ENCODE data around the gene RPL10. TPM values are rescaled to one million over a fixed set of nuclear protein-coding genes. Genes with fewer than 3 reads are reported as not detected.

Gene RPL10
- total and polyA plus RNA-seq, 9 of the 15 experiments (the other 6 are each of a cell fraction or from before 2014, with no cell fraction given), result 3,774 to 7,600 (median 5,014) TPM

DNA sequence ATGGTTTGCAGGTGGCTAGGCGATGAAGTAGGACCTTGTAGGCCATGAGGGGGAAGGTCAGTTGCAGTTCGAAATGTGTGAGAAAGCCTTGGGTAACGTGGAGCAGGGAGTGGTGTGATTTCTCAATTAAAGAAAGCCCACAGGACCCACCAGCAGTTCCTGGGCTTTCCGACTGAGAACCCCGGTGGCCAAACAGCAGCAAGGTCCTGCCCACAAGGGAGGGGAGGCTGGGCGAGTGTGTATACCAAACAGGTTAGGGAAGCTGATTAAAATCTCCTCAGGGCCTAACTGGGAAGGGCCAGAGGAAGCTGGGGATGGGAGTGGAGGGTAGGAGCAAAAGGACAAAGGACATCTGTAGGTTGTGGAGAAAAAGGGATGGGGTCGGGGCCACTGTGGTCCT lies 32.7 kb downstream of the RPL10 start (continued):
- TF ChIP-seq, protein P1, sequence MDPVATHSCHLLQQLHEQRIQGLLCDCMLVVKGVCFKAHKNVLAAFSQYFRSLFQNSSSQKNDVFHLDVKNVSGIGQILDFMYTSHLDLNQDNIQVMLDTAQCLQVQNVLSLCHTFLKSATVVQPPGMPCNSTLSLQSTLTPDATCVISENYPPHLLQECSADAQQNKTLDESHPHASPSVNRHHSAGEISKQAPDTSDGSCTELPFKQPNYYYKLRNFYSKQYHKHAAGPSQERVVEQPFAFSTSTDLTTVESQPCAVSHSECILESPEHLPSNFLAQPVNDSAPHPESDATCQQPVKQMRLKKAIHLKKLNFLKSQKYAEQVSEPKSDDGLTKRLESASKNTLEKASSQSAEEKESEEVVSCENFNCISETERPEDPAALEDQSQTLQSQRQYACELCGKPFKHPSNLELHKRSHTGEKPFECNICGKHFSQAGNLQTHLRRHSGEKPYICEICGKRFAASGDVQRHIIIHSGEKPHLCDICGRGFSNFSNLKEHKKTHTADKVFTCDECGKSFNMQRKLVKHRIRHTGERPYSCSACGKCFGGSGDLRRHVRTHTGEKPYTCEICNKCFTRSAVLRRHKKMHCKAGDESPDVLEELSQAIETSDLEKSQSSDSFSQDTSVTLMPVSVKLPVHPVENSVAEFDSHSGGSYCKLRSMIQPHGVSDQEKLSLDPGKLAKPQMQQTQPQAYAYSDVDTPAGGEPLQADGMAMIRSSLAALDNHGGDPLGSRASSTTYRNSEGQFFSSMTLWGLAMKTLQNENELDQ (CRISPR knock-in tag; IDR thresholded peaks at IDR 0.05; ENCODE audit: borderline replicate concordance), result no peak
- TF ChIP-seq, protein P2, sequence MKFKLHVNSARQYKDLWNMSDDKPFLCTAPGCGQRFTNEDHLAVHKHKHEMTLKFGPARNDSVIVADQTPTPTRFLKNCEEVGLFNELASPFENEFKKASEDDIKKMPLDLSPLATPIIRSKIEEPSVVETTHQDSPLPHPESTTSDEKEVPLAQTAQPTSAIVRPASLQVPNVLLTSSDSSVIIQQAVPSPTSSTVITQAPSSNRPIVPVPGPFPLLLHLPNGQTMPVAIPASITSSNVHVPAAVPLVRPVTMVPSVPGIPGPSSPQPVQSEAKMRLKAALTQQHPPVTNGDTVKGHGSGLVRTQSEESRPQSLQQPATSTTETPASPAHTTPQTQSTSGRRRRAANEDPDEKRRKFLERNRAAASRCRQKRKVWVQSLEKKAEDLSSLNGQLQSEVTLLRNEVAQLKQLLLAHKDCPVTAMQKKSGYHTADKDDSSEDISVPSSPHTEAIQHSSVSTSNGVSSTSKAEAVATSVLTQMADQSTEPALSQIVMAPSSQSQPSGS (CRISPR knock-in tag; IDR thresholded peaks at IDR 0.05), result no peak

DNA sequence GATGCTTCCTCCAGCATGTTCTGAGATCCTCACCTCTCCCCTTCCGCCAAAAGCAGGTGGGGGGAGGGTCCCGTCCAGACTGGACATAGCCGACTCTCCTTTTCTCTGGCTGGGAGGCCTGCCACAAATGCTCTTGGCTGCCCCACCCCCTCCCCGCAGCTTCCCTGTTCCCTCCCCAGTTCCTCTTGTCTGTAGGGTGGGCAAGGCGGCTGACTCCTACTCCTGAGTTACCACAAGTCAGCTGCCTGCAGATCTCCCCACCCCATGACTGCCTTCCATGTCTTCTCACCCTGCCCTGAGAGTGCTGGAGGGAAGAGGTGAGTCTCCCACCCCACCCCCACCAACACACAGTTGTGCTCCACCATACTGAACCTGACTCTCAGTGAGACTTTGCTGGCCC lies 33.2 kb downstream of the RPL10 start:
- no TSS peak for BruUV-seq (replicated peaks)
- WGBS (ENCODE audit: insufficient coverage, low coverage, missing lambda C conversion rate), result 17% methylated on average over 4 of the region's 5 CpGs
- H3K36me3 ChIP-seq (ENCODE audit: control insufficient read depth, insufficient read depth, low read length), result peaks cover 60% of the 10 kb centered on the region; the same call in 2 of the 3 replicates
- H3K4me1 ChIP-seq (replicated peaks in 1 of 2; ENCODE audit: control insufficient read depth in 2 of 2, insufficient read depth in 2 of 2, low read length in 2 of 2), result peaks cover 27 to 59% of the 10 kb centered on the region in 2 experiments; a peak in 4 of 5 replicates
- peak overlapping the region; percentile 80 for H3K4me2 ChIP-seq (ENCODE audit: insufficient read depth, low read length)
- 0 out of 2 replicates have a peak overlapping the region, but pooled peaks have one; percentile 18 for H3K4me3 ChIP-seq
- H3K9ac ChIP-seq (ENCODE audit: insufficient read depth in 1 of 2, low read depth in 2 of 2, low read length in 2 of 2), result peak overlapping the region; percentile 61 to 84; a peak in 2 of 4 replicates
- H4K20me1 ChIP-seq (replicated peaks; ENCODE audit: control insufficient read depth, insufficient read depth, low read length), result no peaks in the 10 kb centered on the region
- DNase-seq (ENCODE audit: extremely low read depth in 1 of 4, low spot score in 3 of 4), result peak in 1 of 4 experiments; percentile 50
- peaks cover 35% of the 10 kb centered on the region for H3K79me2 ChIP-seq (ENCODE audit: control insufficient read depth, insufficient read depth, low read length)
- ChIA-PET CTCF (ENCODE audit: low intra/inter-chr PET ratio) (no interaction called here), POLR2A (interaction anchor here (0.6 kb wide), 2 partner anchors 20 to 52 kb away, joined by 3 read pairs; no protein-coding TSS in a partner anchor)
- no peak for ATAC-seq
- no peaks in the 10 kb centered on the region for H3K9me1 ChIP-seq (ENCODE audit: control insufficient read depth, insufficient read depth, low read length)
- in situ Hi-C loops (cut with MboI) (no loop called here), intact Hi-C loops (cut with micrococcal nuclease) (loop anchor here (2.0 kb wide), 1 partner anchor 53 kb away; no protein-coding TSS in a partner anchor)
- peak; percentile 23 for FAIRE-seq
- H2AFZ ChIP-seq (ENCODE audit: low read depth, low read length), result no peak overlapping the region
- no peaks in the 10 kb centered on the region for H3K9me3 ChIP-seq (replicated peaks; ENCODE audit: control insufficient read depth, insufficient read depth, low read depth, low read length)
- TF ChIP-seq, protein P3, sequence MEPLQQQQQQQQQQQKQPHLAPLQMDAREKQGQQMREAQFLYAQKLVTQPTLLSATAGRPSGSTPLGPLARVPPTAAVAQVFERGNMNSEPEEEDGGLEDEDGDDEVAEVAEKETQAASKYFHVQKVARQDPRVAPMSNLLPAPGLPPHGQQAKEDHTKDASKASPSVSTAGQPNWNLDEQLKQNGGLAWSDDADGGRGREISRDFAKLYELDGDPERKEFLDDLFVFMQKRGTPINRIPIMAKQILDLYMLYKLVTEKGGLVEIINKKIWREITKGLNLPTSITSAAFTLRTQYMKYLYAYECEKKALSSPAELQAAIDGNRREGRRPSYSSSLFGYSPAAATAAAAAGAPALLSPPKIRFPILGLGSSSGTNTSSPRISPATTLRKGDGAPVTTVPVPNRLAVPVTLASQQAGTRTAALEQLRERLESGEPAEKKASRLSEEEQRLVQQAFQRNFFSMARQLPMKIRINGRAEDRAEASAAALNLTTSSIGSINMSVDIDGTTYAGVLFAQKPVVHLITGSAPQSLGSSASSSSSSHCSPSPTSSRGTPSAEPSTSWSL (CRISPR knock-in tag; IDR thresholded peaks at IDR 0.05; ENCODE audit: borderline replicate concordance), result no peak
- TF ChIP-seq U2AF1 (optimal IDR thresholded peaks at IDR 0.05; ENCODE audit: low read depth, low read length), result no peak
- no peak for TF ChIP-seq ESRRB (CRISPR knock-in tag; IDR thresholded peaks at IDR 0.05; ENCODE audit: borderline replicate concordance)
- no peak for TF ChIP-seq SMARCE1 (IDR thresholded peaks at IDR 0.05)
- no peak for TF ChIP-seq PCBP2 (IDR thresholded peaks at IDR 0.05; ENCODE audit: low read depth, low read length, poor library complexity, severe bottlenecking)
- no peak for TF ChIP-seq TARDBP (IDR thresholded peaks at IDR 0.05)
- no peak for TF ChIP-seq STAT5B (CRISPR knock-in tag; IDR thresholded peaks at IDR 0.05)
- no peak for TF ChIP-seq SETDB1 (IDR thresholded peaks at IDR 0.05; ENCODE audit: low read length)
- no peak for TF ChIP-seq XRCC5 (IDR thresholded peaks at IDR 0.05; ENCODE audit: low read depth, low read length)
- TF ChIP-seq EGR1 (conservative IDR thresholded peaks at IDR 0.05), result no peak
- no peak for TF ChIP-seq MYBL2 (IDR thresholded peaks at IDR 0.05; ENCODE audit: low read depth)
- no peak for TF ChIP-seq MYBL2 (CRISPR knock-in tag; IDR thresholded peaks at IDR 0.05; ENCODE audit: borderline replicate concordance)
- TF ChIP-seq STAG1 (CRISPR knock-in tag; IDR thresholded peaks at IDR 0.05; ENCODE audit: borderline replicate concordance), result no peak
- no peaks in the 10 kb centered on the region for H3K27me3 ChIP-seq (ENCODE audit: control insufficient read depth in 2 of 2, insufficient read depth in 2 of 2, low read length in 2 of 2)
- H3K27ac ChIP-seq (ENCODE audit: extremely low read depth, low read depth, low read length), result peak overlapping the region; percentile 67

Measured in K562 (cell line).